Lung microvascular endothelial cell (primary cell): ENCODE results near the gene XBP1. TPM values are rescaled to one million over a fixed set of nuclear protein-coding genes. Genes with fewer than 3 reads are reported as not detected.
"Not testable (repeated sequence)": the region's sequence is repeated elsewhere in the genome, so short reads cannot be mapped to it uniquely, and the experiment has no call there.

Experiments used
- DNase-seq, 2 donors: peaks; one replicate each; pipeline versions ENCODE4 v3.0.0 to v3.0.0-alpha.2; 2010; ENCODE audit warnings: low read depth in 2 of 2
- total RNA-seq: library from RNA; depleted of rRNA; stranded (reverse); fragments of >200 nt; gene quantifications from 2 replicates; pipeline ENCODE4 v1.2.1, GENCODE V29; 2014

XBP1 gene
- total RNA-seq, 1 donor from 2014 or later = 105 TPM

DNA sequence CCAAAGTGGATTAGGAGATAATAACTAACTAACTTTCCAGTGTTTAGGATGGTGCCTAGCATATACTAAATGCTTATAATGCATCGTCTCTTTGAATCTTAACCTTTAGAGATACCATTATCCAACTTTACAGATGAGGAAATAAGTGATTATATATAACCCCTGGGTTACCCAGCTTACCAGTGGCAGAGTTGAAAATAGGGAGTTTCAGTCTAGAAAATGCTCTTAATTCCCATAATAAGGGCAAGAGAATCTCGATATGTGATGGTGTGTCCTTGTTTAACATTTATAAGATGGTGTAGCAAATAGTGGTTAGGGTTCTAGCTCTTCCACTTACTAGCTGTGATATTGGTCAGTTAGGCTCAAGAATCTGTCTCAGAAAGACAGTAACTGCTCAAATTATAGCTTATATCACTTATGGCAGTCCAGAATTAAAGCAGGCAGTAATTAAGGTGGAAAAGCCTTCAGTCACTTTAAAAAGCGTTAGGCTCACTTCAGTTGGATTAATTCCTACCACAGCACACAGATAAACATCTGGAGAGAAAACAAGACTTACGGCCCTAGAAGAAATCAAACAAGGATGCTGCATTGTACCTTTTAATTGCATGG lies 6.3 kb downstream of the XBP1 start:
- DNase-seq = no peak

DNA sequence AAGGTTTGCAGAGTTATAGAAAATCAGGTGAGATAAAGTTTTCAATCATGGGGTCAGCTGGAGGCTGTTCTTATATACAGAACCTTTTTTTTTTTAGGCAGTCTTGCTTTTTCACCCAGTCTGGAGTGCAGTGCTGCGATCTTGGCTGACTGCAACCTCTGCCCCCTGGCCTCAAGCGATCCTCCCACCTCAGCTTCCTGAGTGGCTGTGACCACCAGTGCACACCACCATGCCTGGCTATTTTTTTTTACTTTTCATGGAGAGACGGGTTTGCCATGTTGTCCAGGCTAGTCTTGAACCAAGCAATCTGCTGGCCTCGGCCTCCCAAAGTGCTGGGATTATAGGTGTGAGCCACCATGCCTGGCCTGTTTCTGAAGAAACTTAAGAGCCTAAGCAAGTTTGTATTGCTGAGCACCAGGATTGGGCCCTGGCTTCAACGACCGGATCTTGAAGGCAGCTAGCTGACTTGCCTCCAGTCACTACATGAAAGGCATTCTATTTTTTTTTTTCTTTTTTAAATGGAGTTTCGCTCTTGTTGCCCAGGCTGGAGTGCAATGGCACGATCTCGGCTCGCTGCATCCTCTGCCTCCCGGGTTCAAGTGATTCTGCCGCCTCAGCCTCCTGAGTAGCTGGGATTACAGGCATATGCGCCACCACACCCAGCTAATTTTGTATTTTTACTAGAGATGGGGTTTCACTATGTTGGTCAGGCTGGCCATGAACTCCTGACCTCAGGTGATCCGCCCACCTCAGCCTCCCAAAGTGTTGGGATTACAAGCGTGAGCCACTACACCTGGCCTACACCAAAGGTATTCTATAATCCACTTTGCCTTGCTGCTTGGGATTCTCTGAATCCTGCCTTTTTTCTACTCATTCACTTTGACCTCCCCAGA lies 7.6 kb downstream of the XBP1 start:
- DNase-seq = no peak

DNA sequence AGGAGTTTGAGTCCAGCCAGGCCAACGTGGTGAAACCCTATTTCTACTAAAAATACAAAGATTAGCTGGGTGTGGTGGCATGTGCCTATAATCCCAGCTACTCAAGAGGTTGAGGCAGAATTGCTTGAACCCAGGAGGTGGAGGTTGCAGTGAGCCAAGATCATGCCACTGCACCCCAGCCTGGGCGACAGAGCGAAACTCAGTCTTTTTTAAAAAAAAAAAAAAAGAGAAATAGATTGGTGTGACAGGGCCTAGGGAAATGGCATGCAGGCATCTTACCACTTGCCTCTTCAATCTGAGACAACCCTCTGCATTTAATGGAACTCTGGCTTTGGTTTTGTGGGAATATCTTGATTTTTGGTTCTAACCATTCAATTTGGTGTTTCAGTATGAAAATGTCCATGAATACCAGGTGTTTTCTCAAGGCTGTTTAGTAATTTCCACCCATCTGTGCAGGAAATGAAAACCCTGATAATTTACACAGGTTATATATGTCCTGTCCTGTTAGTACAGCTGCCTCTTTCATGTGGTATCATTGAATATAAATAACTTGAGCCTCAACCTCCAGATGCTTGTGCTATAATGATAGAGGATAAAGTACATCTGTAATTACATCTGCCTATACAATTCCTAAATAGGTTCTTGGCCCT lies 8.4 kb downstream of the XBP1 start:
- DNase-seq = no peak

DNA sequence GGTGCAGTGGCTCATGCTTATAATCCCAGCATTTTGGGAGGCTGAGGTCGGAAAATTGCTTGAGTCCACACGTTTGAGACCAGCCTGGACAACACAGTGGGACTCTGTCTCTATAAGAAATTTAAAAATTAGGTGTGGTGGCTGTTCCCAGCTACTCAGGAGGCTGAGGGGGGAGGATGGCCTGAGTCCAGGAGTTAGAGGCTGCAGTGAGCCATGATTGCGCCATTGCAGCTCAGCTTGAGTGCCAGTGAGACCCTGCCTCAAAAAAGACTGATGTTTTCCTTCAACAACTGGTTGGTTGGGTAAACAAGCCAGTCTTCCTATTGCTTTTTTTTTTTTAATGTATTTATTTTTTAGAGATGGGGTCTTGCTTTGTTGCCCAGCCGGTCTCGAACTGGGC lies 9.2 kb downstream of the XBP1 start:
- DNase-seq = no peak

DNA sequence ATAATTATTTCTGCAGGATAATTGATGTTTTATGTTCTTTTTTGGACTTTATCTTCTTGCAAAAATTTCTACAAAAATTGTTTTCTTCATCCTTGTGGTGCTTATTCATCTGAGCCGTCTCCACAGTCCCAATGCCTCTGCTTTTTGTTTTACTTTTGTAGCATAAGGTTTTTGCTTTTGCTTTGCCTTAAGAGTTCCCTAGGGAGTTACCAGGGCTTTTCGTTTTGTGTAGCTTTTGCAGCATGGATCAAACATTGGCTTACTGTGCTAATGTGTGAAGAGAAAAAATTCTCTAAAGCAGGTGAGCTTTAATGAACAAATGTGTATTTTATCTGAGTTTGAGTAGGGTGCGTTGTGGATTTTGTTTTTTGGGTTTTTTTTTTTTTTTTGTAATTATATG lies 11.8 kb downstream of the XBP1 start:
- no peak for DNase-seq

GRCh38 chr22:28783786-28784671 lies 16.3 kb downstream of the XBP1 start:
- no peak for DNase-seq

GRCh38 chr22:28780296-28780695 lies 20.1 kb downstream of the XBP1 start:
- DNase-seq = no peak

DNA sequence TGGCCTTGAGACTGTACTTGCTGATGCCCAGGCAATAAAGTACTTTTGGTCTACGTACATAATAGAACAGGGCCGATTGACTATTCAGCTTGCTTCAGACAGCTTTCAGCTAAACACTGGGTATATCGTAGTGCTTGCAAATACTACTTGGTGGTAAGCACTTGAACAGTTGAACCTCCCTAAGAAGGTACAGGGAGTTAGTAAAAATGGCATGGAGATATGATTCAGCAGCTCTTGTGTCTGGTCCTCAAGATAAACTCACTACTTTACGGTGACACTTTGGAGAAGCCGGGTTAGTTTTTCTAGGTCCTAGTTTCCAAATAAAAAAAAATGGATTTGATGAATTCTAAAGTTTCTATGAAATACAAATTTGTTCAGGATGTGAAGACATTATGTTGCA lies 20.5 kb downstream of the XBP1 start:
- DNase-seq = no peak

GRCh38 chr22:28774378-28774777 lies 26.0 kb downstream of the XBP1 start:
- no peak for DNase-seq

GRCh38 chr22:28773461-28773867 lies 26.9 kb downstream of the XBP1 start:
- peak in 1 of 2 donors; percentile 40 for DNase-seq

- DNase-seq = peak; percentile 97 to 98
These were observed 27.5 kb downstream of the XBP1 start, which contains the start of gene CCDC117 for GRCh38 chr22:28772633-28773460. TSS of gene CCDC117 (plus strand) at chr22:28772695. CDS start at chr22:28772850, 155 bp downstream.

DNA sequence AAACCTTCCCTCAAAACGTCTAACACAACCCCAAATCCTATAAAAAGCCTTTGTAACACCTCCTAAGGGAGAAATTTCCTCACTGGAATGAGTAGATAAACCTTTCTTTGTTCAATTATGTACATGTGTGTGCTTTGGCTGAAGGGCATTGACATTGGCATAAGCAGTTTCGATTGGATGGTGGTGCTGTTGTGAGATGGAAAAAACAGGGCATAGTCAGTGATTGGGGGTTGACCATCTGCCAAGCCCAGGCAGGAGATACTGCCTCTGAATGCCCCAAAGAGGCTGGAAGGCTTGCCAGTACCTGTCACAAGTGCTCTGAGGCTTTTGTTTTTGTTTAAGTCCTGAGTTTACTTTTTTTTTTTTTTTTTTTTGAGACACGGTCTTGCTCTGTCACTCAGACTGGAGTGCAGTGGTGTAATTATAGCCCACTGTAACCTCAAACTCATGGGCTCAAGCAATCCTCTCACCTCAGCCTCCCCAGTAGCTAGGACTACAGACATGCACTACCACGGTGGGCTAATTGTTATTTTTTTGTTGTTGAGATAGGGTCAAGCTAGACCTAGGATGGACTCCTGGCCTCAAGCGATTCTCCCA lies 29.1 kb downstream of the XBP1 start:
- DNase-seq = peak in 1 of 2 donors; percentile 41

- DNase-seq = no peak
These were observed 30.8 kb downstream of the XBP1 start for GRCh38 chr22:28769394-28770085.

- DNase-seq = no peak
These were observed 31.5 kb downstream of the XBP1 start for GRCh38 chr22:28768701-28769393.

GRCh38 chr22:28766628-28767027 lies 33.7 kb downstream of the XBP1 start:
- DNase-seq = no peak

DNA sequence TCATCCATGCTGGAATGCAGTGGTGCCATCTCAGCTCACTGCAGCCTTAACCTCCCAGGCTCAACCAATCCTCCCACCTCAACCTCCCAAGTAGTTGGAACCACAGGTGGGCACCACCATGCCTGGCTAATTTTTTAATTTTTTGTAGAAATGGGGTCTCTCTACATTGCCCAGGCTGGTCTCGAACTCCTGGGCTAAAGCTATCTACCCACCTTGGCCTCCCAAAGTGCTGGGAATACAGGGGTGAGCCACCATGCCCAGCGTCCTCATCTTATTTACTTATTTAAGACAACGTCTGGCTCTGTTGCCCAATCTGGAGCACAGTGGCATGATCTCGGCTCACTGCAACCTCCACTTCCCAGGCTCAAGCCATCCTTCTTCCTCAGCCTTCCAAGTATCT lies 38.4 kb downstream of the XBP1 start:
- DNase-seq = not testable (repeated sequence)

- DNase-seq = no peak
These were observed 39.0 kb downstream of the XBP1 start for GRCh38 chr22:28761449-28761755.

DNA sequence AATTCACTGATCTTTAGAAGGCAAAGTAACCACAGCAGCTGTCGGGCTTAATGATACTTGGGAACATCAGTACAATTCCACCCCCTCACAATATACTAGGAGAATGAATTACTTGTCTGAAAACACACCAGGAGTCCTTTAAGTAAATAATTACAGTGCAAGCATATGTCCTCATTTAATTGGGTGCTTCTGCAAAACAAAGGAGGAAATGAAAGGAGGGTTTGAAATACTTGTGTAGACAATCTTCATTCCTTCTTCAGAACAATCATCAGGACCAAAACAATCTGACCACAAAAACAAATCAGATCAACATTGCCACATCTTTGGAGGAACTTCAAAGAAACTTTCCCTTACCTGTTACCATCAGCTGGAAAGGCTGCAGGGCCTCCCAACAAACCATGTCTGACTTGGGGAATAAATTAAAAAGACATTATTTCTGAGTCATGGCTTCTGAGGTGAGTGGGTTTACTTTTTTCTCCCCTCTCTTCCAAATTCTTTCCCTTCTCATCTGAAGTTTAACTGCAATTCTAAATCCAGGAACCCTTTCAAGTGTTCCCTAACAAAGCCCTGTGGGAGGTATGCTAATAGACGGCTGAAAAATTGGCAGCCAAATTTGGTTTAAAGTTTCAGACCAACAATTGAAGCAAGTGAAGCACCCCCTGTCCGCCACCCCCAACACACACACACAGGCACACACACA lies 40.4 kb downstream of the XBP1 start:
- DNase-seq = no peak
